HepG2 (cell line): ENCODE results near the gene IGFALS. TPM values are rescaled to one million over a fixed set of nuclear protein-coding genes. Genes with fewer than 3 reads are reported as not detected.

Experiments
- ERF ChIP-seq: IDR thresholded peaks from 2 replicates; pipeline ENCODE4 v1.6.1; 2018; ENCODE audit warnings: missing biosample characterization, missing genetic modification reagents
- FOXP4 ChIP-seq: sonication (generic); formaldehyde crosslinking; IDR thresholded peaks from 2 replicates; pipeline ENCODE4 v1.4.0; 2020; ENCODE audit warnings: missing genetic modification reagents
- HDAC2 ChIP-seq: sonication (generic); formaldehyde crosslinking; IDR thresholded peaks from 2 replicates; pipeline ENCODE4 v1.4.0; 2020; ENCODE audit warnings: missing genetic modification reagents
- NFKB2 ChIP-seq: sonication (generic); formaldehyde crosslinking; IDR thresholded peaks from 2 replicates; pipeline ENCODE4 v1.4.0; 2020; ENCODE audit warnings: missing genetic modification reagents, borderline replicate concordance
- NRL ChIP-seq: sonication (generic); formaldehyde crosslinking; IDR thresholded peaks from 2 replicates; pipeline ENCODE4 v1.5.0; 2020; ENCODE audit warnings: missing genetic modification reagents, mild to moderate bottlenecking, moderate library complexity, borderline replicate concordance
- PBX3 ChIP-seq: sonication (generic); formaldehyde crosslinking; IDR thresholded peaks from 2 replicates; pipeline ENCODE4 v1.8.1; 2023; ENCODE audit warnings: missing genetic modification reagents, inconsistent platforms, borderline replicate concordance
- RFX3 ChIP-seq: IDR thresholded peaks from 2 replicates; pipeline ENCODE4 v1.6.1; 2016; ENCODE audit warnings: missing biosample characterization, missing genetic modification reagents
- SP140L ChIP-seq: sonication (generic); formaldehyde crosslinking; IDR thresholded peaks from 2 replicates; pipeline ENCODE4 v1.4.0; 2020; ENCODE audit warnings: missing genetic modification reagents, borderline replicate concordance
- THYN1 ChIP-seq: sonication (generic); formaldehyde crosslinking; IDR thresholded peaks from 2 replicates; pipeline ENCODE4 v1.8.1; 2023; ENCODE audit warnings: low read depth, mild to moderate bottlenecking, moderate library complexity, missing genetic modification reagents, borderline replicate concordance
- WIZ ChIP-seq: sonication (generic); formaldehyde crosslinking; IDR thresholded peaks from 2 replicates; pipeline ENCODE4 v1.5.1; 2020; ENCODE audit warnings: mild to moderate bottlenecking, missing genetic modification reagents
- ZBTB33 ChIP-seq: sonication (generic); formaldehyde crosslinking; IDR thresholded peaks from 2 replicates; pipeline ENCODE4 v1.4.0; 2020; ENCODE audit warnings: missing genetic modification reagents
- ZFP82 ChIP-seq: sonication (generic); formaldehyde crosslinking; IDR thresholded peaks from 2 replicates; pipeline ENCODE4 v1.5.1; 2020; ENCODE audit warnings: mild to moderate bottlenecking, missing genetic modification reagents, borderline replicate concordance
- ZNF253 ChIP-seq: sonication (generic); formaldehyde crosslinking; IDR thresholded peaks from 2 replicates; pipeline ENCODE4 v1.8.0; 2022; ENCODE audit warnings: mild to moderate bottlenecking, missing genetic modification reagents, borderline replicate concordance
- ZNF263 ChIP-seq: sonication (generic); formaldehyde crosslinking; IDR thresholded peaks from 2 replicates; pipeline ENCODE4 v1.4.0; 2020; ENCODE audit warnings: missing genetic modification reagents
- ZNF362 ChIP-seq: sonication (generic); formaldehyde crosslinking; IDR thresholded peaks from 2 replicates; pipeline ENCODE4 v1.4.0; 2020; ENCODE audit warnings: missing genetic modification reagents, mild to moderate bottlenecking, borderline replicate concordance
- ZNF414 ChIP-seq: sonication (generic); formaldehyde crosslinking; IDR thresholded peaks from 2 replicates; pipeline ENCODE4 v1.5.0; 2020; ENCODE audit warnings: missing genetic modification reagents
- ZNF552 ChIP-seq: sonication (generic); formaldehyde crosslinking; IDR thresholded peaks from 2 replicates; pipeline ENCODE4 v1.9.0; 2022; ENCODE audit warnings: missing genetic modification reagents, mild to moderate bottlenecking, borderline replicate concordance
- ZNF598 ChIP-seq: sonication (generic); formaldehyde crosslinking; IDR thresholded peaks from 2 replicates; pipeline ENCODE4 v1.5.1; 2020; ENCODE audit warnings: mild to moderate bottlenecking, missing genetic modification reagents, borderline replicate concordance
- ZNF607 ChIP-seq: sonication (generic); formaldehyde crosslinking; IDR thresholded peaks from 2 replicates; pipeline ENCODE4 v1.5.1; 2020; ENCODE audit warnings: missing genetic modification reagents, mild to moderate bottlenecking, borderline replicate concordance
- ZNF670 ChIP-seq: sonication (generic); formaldehyde crosslinking; IDR thresholded peaks from 2 replicates; pipeline ENCODE4 v1.8.0; 2022; ENCODE audit warnings: mild to moderate bottlenecking, missing genetic modification reagents, borderline replicate concordance
- ZNF841 ChIP-seq: sonication (generic); formaldehyde crosslinking; IDR thresholded peaks from 2 replicates; pipeline ENCODE4 v1.8.1; 2023; ENCODE audit warnings: missing genetic modification reagents, borderline replicate concordance
- polyA plus RNA-seq, 8 experiments: library from polyadenylated mRNA; depleted of rRNA in 3 of 8; stranded (reverse) in 7 of 8; unstranded in 1 of 8; fragments of >200 nt; fragmentation: Illumina TruSeq in 4 of 8; extraction: Trizol in 4 of 8; gene quantifications; 2 replicates each; pipeline versions ENCODE4 v1.2.1 to v1.2.3, GENCODE V29; 2011 to 2016; ENCODE audit warnings: low read depth in 4 of 8, missing spikeins in 1 of 8, mixed read lengths in 1 of 8; ENCODE audit not compliant: insufficient read depth in 1 of 8
- total RNA-seq, 5 experiments: library from RNA; depleted of rRNA; stranded (reverse); fragments of >200 nt; fragmentation: Illumina TruSeq; extraction: Trizol; gene quantifications; 2 replicates each; pipeline ENCODE4 v1.2.3, GENCODE V29; 2016; ENCODE audit warnings: low read depth in 1 of 5
- TF ChIP-seq, protein P1 (sequence below): sonication (generic); formaldehyde crosslinking; IDR thresholded peaks from 2 replicates; pipeline ENCODE4 v1.4.0; 2020; ENCODE audit warnings: missing genetic modification reagents

IGFALS gene
- total and polyA plus RNA-seq, 2 of the 13 experiments (the other 11 are each of a cell fraction or from before 2014, with no cell fraction given), result 0.34 to 2.4 TPM

- TF ChIP-seq ZNF253 (no peak), ZNF263 (CRISPR knock-in tag) (no peak), ZNF598 (CRISPR knock-in tag) (0 out of 2 replicates have a peak, but pooled peaks have one; percentile 66), ZNF552 (no peak), THYN1 (CRISPR knock-in tag) (no peak), ZFP82 (CRISPR knock-in tag) (no peak), FOXP4 (CRISPR knock-in tag) (peak; percentile 43; the same call in 1 of the 2 replicates), ZNF670 (CRISPR knock-in tag) (no peak), ZNF414 (no peak), ZBTB33 (CRISPR knock-in tag) (no peak), ZNF362 (CRISPR knock-in tag) (peak; percentile 94), HDAC2 (CRISPR knock-in tag) (0 out of 2 replicates have a peak, but pooled peaks have one; percentile 32), WIZ (CRISPR knock-in tag) (no peak), ZNF607 (CRISPR knock-in tag) (no peak), ZNF841 (no peak), ERF (no peak), SP140L (no peak), NFKB2 (CRISPR knock-in tag) (peak; percentile 27; the same call in 1 of the 2 replicates), NRL (CRISPR knock-in tag) (peak; percentile 39; the same call in 1 of the 2 replicates), PBX3 (CRISPR knock-in tag) (no peak), RFX3 (CRISPR knock-in tag) (no peak)
- TF ChIP-seq, protein P1, sequence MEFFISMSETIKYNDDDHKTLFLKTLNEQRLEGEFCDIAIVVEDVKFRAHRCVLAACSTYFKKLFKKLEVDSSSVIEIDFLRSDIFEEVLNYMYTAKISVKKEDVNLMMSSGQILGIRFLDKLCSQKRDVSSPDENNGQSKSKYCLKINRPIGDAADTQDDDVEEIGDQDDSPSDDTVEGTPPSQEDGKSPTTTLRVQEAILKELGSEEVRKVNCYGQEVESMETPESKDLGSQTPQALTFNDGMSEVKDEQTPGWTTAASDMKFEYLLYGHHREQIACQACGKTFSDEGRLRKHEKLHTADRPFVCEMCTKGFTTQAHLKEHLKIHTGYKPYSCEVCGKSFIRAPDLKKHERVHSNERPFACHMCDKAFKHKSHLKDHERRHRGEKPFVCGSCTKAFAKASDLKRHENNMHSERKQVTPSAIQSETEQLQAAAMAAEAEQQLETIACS (CRISPR knock-in tag), result no peak
These were observed 31.9 kb upstream of the IGFALS start (continued) for GRCh38 chr16:1825381-1825863.
